GM04503 (cell line): ENCODE results near the gene SRCAP.

Source experiments
- DNase-seq: peaks from one replicate; pipeline ENCODE4 v3.0.0-alpha.2; 2012; ENCODE audit warnings: low read depth

Gene SRCAP

DNA sequence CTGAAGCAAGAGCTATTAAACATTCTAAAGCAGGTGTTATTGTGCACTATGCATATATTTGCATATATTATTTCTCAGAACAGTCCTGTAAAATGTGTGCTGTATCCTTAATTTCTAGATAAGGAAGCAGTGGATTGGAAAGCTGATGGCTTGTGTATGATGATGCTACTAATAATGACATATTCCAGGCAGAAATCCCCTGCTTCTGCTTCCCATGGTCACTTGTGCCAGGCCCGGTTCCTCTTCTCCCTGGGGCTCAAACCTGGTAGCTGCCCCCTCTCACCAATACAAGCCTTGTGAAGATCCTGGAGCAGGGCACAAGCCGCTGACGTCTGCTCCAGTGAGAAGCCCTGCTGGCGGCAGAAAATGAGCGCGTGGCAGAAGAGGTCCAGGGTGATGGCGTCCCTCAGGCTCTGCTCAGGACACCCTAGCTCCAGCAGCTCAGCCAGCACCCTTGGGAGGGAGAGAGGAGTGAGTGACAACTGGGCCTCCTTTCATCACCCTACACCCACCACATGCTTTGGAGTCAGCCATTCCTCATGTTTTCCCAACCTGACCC is 61.1 kb downstream of the SRCAP start:
- DNase-seq, result no peak

DNA sequence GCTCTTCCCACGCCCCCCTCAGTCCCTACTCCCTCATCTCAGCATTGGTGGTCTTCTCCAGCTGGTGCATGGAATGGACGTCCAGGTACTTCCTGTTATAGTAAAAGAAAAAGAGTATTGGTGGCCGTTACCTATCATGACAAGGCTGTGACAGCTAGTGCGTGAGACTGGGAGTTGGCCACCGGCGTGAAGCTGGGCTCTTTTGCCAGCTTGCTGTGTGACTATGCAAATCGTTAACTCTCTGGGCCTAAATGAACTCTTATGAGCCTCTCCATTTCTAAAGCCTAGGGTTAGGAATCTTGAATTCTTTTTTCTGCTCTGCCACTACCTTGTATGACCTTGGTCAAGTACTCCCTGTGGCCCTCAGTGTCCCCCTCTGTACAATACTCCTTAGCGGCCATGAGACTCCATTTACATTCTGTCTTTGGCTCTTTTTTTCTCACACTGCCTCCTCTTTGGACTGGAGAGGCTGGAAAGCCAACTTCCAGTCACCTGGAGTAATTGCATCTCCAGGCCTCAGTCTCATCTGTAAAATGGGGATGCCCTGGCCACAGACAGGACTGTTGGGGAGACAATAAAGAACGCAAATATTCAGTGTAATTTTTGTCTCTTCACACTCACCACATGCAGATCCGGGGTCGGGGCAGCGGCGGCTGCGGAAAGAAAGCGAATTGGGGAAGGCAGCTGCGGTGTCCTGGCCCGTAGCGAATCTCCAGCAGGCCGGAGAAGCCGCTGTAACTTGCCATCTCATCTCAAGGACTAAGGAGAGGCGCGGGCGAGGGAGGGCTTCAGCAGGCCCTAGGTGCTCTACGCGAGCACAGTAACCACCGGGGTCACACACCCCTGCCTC is 61.8 kb downstream of the SRCAP start:
- DNase-seq, result no peak

DNA sequence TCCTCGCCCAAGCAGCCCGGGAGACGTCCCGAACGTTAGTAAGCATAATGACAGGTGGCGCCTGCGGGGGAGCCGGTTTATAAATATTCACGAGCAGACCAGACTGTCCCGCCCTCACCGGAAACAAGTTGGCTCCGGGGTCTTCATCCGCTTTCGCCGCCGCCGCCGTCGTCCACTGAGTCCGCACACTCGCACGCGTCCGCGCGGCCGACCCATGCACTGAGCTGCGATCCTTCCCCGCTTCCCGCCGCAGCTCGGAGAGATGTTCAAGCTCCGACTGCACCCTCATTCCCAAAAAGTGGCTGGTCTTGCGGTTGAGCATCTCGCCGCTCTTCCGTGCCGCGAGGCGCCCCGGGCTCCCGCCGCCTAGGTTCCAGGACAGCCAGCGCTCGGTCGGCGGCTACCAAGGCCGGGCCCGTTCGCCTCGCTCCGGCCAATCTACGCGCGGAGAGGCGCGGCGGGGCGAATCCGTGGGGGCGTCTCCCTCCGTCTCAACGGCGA is 62.5 kb downstream of the SRCAP start:
- no peak for DNase-seq

DNA sequence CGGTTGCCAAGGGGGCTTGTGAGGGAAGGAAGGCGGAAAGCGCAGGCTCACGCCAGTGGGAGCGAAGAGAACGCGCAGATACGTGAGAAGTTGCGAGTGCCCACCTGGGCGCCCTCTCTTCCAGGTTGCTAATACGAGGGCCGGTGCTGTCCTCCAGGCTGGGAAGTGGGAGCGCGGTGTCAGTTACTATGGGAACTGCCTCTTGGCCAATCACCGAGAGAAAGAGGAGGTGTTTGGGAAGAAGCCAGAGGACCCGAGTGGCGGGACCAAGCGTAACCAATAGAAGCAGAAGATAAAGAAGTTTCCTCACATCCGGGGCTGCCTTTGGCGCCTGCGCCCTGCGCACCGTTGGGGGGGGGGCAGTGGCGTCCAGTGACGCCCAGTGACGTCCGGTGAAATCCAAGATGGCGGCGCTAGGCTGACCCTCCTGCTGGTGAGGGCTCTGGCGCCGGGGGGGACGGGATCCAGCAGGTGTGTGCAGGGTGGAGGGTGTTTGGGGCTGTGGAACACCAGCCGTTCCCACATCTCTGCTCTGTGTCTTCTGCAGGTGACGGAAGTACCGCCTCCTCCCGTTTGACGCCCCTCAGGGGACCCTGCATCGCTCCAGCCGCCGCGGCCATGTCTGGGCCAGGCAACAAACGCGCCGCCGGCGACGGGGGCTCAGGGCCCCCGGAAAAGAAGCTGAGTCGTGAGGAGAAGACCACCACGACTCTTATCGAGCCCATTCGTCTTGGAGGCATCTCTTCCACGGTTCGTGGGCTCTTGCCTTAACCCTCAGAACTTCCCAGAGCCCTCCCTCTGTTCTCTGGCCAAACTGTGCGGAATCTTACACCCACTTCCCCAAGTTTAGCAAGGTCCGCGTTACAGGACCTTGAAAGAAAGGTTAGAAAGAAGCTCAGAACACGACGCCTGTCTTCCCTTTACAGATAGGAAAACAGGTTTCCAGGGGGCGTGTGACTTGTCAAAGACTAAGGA is 63.2 kb downstream of the SRCAP start, which contains the start of the genes CFAP119 and RNF40:
Gene CFAP119 (minus strand): TSS at position 135 of the 975 bp plus-strand sequence. CDS start 314 bp downstream, outside the sequence.
Gene RNF40 (plus strand): TSS at position 395 of the 975 bp plus-strand sequence. CDS start 224 bp downstream, at position 619.
- DNase-seq, result peak; percentile 90

DNA sequence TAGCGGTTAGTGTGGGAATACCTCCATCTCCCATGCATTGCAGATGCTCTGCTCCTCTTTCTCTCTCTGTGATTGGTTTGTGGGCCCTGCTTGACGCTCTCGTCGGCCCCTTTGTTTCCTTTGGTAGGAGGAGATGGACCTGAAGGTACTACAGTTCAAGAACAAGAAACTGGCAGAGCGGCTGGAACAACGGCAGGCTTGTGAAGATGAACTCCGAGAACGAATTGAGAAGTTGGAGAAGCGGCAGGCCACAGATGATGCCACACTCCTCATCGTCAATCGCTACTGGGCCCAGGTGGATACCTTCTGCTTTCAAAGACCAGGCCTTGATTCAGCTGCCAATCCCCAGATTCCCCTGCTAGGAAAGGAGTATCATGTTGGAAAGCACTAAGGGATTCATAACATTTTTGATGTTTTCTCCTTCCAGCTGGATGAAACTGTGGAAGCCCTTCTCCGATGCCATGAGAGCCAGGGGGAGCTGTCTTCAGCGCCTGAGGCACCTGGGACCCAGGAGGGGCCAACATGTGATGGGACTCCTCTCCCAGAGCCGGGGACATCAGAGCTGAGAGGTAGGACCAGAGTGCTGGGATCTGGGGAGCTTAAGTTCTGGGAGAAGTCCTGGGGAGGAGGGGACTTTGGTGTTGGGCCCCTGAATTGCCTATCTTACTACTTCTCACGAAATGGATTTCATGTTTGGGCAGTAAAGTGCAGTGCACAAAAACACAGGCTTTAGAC is 64.2 kb downstream of the SRCAP start:
- DNase-seq, result no peak

DNA sequence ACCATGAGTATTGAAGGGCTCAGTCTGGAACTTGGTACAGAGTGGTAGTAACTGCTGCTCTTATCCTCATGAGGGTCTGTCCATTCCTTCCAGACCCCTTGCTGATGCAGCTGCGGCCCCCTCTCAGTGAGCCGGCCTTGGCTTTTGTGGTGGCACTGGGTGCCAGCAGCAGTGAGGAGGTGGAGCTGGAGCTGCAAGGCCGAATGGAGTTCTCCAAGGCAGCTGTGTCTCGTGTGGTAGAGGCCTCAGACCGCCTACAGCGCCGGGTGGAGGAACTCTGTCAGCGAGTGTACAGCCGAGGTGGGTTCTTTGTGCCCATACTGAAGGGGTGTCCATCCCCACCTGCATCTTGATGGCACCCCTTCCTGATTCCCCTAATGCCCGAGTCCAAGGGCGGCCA is 65.1 kb downstream of the SRCAP start:
- no peak for DNase-seq

DNA sequence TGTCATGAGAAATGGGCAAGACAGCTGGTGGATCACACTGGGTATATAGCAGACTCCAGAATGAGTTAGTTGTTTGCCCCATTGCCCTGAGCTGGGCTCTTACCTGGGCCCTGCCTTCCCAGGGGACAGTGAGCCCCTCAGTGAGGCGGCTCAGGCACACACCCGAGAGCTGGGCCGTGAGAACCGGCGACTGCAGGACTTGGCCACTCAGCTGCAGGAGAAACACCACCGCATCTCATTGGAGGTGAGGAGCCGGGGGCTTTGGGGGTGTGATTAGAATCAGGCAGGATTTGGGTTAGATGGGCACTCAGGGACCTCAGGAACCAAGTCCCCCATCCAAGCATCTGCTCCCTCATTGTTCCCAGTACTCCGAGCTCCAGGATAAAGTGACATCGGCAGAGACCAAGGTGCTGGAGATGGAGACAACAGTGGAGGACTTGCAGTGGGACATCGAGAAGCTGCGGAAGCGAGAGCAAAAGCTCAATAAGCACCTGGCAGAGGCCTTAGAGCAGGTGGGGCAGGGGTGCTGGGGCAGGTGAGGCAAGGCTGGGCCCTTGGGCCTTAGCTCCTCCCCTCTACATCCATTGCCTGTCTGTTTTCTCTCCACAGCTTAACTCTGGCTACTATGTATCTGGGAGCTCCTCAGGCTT is 66.0 kb downstream of the SRCAP start:
- DNase-seq, result no peak

DNA sequence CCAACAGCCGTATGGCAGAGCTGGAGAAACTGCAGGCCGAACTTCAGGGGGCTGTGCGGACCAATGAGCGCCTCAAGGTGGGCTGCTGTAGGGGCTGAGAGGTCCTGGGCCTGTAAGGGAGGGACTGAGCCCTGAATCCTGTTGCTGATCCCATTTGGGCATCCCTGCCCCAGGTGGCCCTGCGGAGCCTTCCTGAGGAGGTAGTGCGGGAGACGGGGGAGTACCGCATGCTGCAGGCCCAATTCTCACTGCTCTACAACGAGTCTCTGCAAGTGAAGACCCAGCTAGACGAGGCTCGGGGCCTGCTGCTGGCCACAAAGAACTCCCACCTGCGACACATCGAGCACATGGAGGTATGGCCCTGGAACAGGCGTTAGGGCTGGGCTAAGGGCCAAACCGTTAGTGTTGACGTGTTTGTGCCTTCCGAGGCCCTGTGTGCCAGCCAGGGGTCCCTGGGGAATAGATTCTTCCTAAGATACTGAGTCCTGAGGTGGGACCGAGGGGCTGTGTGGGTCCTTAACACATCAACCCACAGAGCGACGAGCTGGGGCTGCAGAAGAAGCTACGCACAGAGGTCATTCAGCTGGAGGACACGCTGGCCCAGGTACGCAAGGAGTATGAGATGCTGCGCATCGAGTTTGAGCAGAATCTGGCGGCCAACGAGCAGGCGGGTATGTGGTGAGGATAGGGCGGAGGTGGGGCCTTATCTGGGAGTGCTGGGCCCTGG is 67.4 kb downstream of the SRCAP start:
- DNase-seq, result no peak

DNA sequence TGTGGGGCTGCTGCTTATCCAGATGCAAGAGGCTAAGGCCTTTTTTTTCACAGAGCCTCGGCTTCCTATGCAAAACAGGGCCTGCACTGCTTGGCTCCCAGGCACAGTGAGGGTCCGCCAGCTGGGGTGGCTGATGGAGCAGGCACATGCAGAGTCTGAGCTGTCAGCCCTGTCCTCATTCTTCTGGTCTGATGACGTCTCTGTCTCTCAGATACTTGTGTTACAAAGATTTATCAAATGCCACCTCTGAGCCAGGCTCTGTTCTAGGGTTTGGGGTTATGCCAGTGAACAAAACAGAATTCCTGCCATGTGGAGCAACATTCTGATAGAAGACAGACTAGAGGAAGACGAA is 67.9 kb downstream of the SRCAP start:
- DNase-seq, result no peak

DNA sequence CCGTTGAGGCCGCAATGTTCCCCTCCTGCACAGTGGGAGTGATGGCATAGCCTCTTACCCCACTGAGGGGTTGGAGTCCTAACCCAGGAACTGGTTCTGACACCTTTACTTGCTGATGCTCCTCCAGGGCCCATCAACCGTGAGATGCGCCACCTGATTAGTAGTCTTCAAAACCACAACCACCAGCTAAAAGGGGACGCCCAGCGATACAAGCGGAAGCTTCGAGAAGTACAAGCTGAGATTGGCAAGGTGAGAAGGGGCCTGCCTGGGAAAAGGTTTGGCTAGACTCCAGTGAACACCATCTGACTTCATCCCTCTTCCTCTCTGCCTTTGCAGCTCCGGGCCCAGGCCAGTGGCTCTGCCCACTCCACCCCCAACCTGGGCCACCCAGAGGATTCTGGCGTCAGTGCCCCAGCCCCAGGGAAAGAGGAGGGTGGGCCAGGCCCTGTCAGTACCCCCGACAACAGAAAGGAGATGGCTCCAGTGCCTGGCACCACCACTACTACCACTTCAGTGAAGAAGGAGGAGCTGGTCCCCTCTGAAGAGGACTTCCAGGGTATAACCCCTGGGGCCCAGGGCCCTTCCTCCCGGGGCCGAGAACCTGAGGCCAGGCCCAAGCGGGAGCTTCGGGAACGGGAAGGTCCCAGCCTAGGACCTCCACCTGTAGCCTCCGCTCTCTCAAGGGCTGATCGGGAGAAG is 68.9 kb downstream of the SRCAP start:
- DNase-seq, result no peak

DNA sequence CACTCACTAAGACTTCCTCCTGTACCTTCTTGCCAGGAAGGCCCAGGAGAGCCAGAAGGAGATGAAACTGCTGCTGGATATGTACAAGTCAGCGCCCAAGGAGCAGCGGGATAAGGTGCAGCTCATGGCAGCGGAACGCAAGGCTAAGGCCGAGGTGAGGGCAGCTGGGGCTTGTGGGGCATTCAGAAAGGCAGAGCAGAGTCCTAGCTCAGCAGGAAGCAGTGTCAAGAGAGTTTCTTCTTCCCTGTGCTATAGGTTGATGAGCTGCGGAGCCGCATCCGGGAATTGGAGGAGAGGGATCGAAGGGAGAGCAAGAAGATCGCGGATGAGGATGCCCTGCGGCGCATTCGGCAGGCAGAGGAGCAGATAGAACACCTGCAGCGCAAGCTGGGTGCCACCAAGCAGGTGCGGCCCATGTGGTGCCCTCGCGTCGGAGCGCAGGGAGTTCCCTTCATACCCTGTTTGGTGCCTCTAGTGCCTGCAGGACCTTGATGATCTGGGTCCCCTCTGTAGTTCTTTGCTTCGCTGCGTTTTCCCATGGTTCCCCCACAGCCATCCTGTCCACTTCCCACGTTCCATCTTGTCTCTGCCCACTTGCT is 69.7 kb downstream of the SRCAP start:
- no peak for DNase-seq

DNA sequence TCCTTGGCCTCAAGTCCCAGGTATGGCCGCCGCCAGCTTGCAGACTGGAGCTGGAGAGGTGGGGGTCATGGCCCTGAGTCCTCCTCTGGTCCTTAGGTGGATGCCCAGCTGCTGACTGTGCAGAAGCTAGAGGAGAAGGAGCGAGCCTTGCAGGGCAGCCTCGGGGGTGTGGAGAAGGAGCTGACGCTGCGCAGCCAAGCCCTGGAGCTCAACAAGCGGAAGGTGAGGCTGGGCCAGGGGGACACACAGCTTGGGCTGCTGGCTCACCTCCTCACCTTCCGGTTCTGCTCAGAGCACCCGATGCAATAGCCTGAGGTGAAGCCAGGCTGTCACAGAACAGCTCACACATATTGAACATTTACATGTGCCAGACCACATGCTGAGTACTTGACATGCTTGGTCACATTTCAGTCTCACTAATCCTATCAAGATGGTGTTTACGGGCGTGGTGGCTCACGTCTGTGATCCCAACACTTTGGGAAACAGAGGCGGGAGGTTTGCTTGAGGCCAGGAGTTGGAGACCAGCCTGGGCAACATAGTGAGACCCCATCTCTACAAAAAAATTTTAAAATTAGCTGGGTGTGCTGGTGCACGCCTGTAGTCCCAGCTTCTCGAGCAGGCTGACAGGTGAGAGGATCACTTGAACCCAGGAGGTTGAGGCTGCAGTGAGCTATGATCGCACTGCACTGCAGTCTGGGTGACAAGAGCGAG is 70.6 kb downstream of the SRCAP start:
- DNase-seq, result no peak

DNA sequence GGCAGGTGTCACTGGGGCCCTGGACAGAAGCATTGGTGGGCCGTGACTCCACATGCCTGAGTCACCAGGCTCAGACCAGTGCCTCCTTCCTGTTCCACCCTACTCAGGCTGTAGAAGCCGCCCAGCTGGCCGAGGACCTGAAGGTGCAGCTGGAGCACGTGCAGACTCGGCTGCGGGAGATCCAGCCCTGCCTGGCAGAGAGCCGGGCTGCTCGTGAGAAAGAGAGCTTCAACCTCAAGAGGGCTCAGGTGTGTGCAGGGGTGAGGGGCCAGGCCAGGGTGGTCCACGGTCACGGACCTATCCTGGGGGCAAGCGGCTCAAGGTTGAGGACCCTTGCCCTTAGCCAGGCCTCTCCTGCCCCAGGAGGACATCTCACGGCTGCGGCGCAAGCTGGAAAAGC is 72.8 kb downstream of the SRCAP start:
- DNase-seq, result no peak

DNA sequence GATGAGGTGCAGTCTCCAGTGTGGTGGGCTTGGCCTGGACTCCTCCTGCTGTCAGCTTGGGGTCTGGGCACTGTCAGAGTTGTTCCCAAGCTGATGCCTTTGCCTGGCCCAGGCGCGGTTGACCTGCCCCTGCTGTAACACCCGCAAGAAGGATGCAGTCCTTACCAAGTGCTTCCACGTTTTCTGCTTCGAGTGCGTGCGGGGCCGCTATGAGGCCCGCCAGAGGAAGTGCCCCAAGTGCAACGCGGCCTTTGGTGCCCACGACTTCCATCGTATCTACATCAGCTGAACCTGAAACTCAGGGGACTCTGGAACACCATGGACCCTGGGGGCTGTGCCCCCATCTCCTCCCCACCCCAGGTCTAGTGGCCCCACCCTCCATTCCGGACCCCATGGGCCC is 74.9 kb downstream of the SRCAP start:
- DNase-seq, result no peak

DNA sequence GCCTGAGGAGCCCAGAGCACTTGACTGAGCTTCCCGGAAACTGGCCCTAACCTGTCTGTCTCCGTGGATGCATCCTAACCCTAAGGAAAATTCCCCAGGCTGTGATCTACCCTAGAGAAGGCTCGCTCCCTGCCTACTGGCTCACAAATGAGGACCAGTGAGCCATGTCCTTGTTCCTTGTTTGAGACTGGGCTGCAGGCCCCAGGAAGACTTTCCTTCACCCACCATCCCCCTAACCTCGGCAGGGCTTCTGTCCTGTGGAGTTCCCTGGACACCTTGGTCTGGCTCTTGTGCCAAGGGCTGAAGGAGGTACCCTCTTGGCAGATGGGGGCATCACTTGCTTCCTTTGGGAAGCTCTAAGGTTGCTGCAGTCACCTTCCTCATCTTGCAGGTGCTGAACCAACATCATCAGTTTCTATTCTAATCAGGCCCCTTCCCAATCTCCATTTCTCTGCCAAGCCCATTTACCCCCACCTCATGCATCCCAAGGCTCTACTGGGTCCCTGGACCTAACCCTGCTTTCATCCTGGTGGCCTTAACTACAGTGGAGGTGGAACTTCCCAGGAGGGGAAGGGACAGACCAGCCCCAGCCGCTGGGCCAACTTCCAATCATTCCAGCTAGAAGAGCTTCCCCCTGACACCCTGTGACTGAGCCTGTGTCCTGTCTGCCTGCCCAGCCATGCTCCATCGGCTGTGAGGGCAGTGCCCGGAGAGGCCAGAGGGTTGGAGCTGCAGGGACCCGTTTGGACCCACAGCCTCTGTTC is 75.6 kb downstream of the SRCAP start:
- no peak for DNase-seq

DNA sequence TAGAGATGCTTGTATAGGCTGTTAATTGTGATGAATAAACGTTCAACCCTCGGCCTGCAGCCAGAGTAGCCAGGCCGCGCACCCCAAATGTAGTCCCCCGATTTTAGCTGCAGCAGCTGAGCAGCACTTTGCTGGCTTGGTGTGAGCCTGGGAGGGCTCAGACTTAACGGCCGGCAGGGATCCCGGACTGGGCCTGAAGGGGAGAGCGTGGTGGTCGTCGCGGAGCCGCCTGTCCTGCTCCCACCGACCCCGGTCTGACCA is 76.1 kb downstream of the SRCAP start:
- no peak for DNase-seq

DNA sequence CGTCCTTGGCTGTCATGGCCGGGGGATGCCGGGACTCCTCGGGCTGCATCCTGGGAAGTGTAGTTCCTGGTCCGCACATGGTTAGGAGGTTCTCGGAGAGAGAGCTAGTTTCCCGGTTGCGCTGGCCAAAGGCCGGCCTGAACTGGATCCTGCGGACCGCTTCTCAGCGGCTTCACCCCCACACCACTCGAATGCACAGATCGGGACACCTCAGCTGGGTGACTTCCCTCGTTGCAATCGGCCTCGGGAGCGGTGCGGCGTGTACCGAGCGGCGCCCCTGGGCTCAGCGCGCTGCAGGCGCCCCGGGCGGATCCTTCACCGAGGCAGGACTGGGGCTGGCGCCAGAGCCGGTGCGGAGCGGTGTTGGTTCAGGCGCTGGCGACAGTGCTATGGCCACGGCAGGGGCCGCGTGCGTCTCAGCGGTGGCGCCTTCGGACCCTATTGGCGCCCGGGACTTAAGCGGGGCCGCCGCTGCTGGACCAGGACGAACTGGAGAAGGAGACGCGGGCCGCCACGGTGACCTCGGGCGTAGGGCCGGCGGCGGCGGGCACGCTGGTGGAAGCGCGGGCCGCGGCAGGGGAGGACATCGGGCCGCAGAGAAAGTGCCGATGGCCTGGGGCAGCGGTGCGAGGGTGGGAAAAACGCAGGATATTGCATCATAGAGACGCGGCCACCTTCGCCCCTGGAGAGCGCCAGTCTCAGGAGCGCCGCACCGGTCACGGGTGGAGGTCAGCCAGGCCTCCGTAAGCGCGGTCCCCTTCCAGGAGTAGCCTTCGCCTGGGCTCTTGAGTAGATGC is 76.6 kb downstream of the SRCAP start:
- peak; percentile 46 for DNase-seq
